PC-9 (cell line): Measurements from ENCODE around the gene C11orf21. TPM values are rescaled to one million over a fixed set of nuclear protein-coding genes. Genes with fewer than 3 reads are reported as not detected.

Experiments used
- BruUV-seq: library from RNA; stranded (reverse); fragments of 400-500 nt; replicated peaks from 2 replicates; lab custom pipeline; 2021; lab: Mats Ljungman, UMichigan
- CTCF ChIA-PET: fragments of 300-600 bp; sonication (Branson Sonifier 250); formaldehyde crosslinking; loops from one replicate; lab custom pipeline; 2022; ENCODE audit warnings: antibody characterized with exemption; lab: Charles Lee
- POLR2A ChIA-PET: fragments of 300-600 bp; sonication (Branson Sonifier 250); formaldehyde crosslinking; loops from one replicate; lab custom pipeline; 2022; ENCODE audit warnings: antibody characterized with exemption; ENCODE audit not compliant: unreplicated experiment; lab: Charles Lee
- DNase-seq, 2 experiments: peaks; one replicate each; pipeline versions ENCODE4 v3.0.0 to v3.0.0-alpha.2; 2015 to 2022; ENCODE audit warnings: mixed read lengths in 1 of 2
- H2AFZ ChIP-seq: fragments of 200-600 bp; sonication (generic); 2 replicates; pipeline ENCODE4 v1.8.1; 2017; ENCODE audit warnings: antibody characterized with exemption
- H3F3A ChIP-seq: fragments of 200-600 bp; sonication (generic); 2 replicates; pipeline ENCODE4 v1.8.1; 2017; ENCODE audit warnings: antibody characterized with exemption, mild to moderate bottlenecking, low read depth; ENCODE audit not compliant: insufficient read depth
- H3K27ac ChIP-seq: fragments of 200-600 bp; sonication (generic); 2 replicates; pipeline ENCODE4 v1.6.1; 2016; ENCODE audit warnings: mixed run types
- H3K27me3 ChIP-seq: fragments of 200-600 bp; sonication (generic); 2 replicates; pipeline ENCODE4 v1.6.1; 2016; ENCODE audit warnings: low read depth, mixed run types; ENCODE audit not compliant: insufficient read depth
- H3K36me3 ChIP-seq: fragments of 200-600 bp; sonication (generic); 2 replicates; pipeline ENCODE4 v1.6.1; 2016; ENCODE audit warnings: low read depth, mixed run types
- H3K4me1 ChIP-seq: fragments of 200-600 bp; sonication (generic); replicated peaks from 2 replicates; pipeline ENCODE4 v1.6.1; 2016; ENCODE audit warnings: mixed run types; ENCODE audit not compliant: insufficient read depth
- H3K4me2 ChIP-seq: fragments of 200-600 bp; sonication (generic); 2 replicates; pipeline ENCODE4 v1.6.1; 2017; ENCODE audit warnings: mixed run types
- H3K4me3 ChIP-seq: fragments of 200-600 bp; sonication (generic); 2 replicates; pipeline ENCODE4 v1.6.1; 2016; ENCODE audit warnings: mixed run types
- H3K79me2 ChIP-seq: fragments of 200-600 bp; sonication (generic); 2 replicates; pipeline ENCODE4 v1.6.1; 2017; ENCODE audit warnings: low read depth, mixed run types
- H3K9me2 ChIP-seq: fragments of 200-600 bp; sonication (generic); 2 replicates; pipeline ENCODE4 v1.8.1; 2017; ENCODE audit warnings: mild to moderate bottlenecking; ENCODE audit not compliant: insufficient read depth
- H3K9me3 ChIP-seq: fragments of 200-600 bp; sonication (generic); 2 replicates; pipeline ENCODE4 v1.8.1; 2016; ENCODE audit warnings: low read depth; ENCODE audit not compliant: insufficient read depth
- H4K20me1 ChIP-seq: fragments of 200-600 bp; sonication (generic); 2 replicates; pipeline ENCODE4 v1.8.1; 2017; ENCODE audit not compliant: insufficient read depth
- EZH2 ChIP-seq: fragments of 200-600 bp; sonication (generic); IDR thresholded peaks from 2 replicates; pipeline ENCODE4 v1.8.0; 2017; ENCODE audit warnings: antibody characterized with exemption, low read depth
- intact Hi-C: fragments of 100-400 bp; cut with micrococcal nuclease; formaldehyde crosslinking; loops from one replicate; pipeline ENCODE4 v1.10.0; 2022; ENCODE audit not compliant: unreplicated experiment
- total RNA-seq: library from RNA; stranded (reverse); gene quantifications from 2 replicates; pipeline ENCODE4 v1.2.3, GENCODE V29; 2021
- TF ChIP-seq, protein P1 (sequence below): fragments of 200-600 bp; sonication (generic); conservative IDR thresholded peaks from 2 replicates; pipeline ENCODE4 v1.6.1; 2017; ENCODE audit warnings: mixed run types, antibody characterized with exemption, mild to moderate bottlenecking, moderate library complexity

Gene C11orf21
- total RNA-seq, 1 experiment from 2014 or later, result not detected

DNA sequence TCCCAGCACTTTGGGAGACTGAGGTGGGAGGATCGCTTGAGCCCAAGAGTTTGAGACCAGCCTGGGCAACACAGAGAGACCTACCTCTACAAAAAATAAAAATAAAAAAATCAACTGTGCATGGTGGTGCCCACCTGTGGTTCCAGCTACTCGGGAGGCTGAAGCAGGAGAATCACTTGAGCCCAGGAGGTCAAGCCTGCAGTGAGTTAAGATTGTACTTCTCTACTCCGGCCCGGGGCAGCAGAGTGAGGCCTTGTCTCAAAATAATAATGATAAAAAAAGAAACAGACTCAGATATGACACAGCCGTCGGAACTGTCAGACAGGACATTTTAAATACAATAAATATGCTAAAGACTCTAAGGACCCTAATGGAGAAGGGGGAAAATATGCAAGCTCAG, 49.7 kb downstream of the C11orf21 start:
- Histone ChIP-seq H3F3A (peaks cover 4% of the 10 kb centered on the region; the same call in 1 of the 2 replicates), H3K79me2 (no peaks in the 10 kb centered on the region), H3K27ac (no peak overlapping the region), H4K20me1 (no peaks in the 10 kb centered on the region), H3K36me3 (no peaks in the 10 kb centered on the region), H3K27me3 (no peaks in the 10 kb centered on the region), H3K4me3 (no peak overlapping the region), H2AFZ (no peak overlapping the region), H3K4me1 (peaks cover 7% of the 10 kb centered on the region), H3K4me2 (no peak overlapping the region), H3K9me3 (no peaks in the 10 kb centered on the region), H3K9me2 (no peaks in the 10 kb centered on the region)
- POLR2A ChIA-PET, result no interaction called here
- intact Hi-C loops, result no loop called here
- CTCF ChIA-PET, result no interaction called here
- DNase-seq, result no peak
- TF ChIP-seq, protein P1, sequence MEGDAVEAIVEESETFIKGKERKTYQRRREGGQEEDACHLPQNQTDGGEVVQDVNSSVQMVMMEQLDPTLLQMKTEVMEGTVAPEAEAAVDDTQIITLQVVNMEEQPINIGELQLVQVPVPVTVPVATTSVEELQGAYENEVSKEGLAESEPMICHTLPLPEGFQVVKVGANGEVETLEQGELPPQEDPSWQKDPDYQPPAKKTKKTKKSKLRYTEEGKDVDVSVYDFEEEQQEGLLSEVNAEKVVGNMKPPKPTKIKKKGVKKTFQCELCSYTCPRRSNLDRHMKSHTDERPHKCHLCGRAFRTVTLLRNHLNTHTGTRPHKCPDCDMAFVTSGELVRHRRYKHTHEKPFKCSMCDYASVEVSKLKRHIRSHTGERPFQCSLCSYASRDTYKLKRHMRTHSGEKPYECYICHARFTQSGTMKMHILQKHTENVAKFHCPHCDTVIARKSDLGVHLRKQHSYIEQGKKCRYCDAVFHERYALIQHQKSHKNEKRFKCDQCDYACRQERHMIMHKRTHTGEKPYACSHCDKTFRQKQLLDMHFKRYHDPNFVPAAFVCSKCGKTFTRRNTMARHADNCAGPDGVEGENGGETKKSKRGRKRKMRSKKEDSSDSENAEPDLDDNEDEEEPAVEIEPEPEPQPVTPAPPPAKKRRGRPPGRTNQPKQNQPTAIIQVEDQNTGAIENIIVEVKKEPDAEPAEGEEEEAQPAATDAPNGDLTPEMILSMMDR, result no peak
- no peak for TF ChIP-seq EZH2
- BruUV-seq, result no TSS peak

GRCh38 chr11:2251138-2251537, 50.6 kb downstream of the C11orf21 start:
- Histone ChIP-seq H3F3A (no peaks in the 10 kb centered on the region), H4K20me1 (no peaks in the 10 kb centered on the region), H3K27ac (no peak overlapping the region), H3K4me3 (no peak overlapping the region), H3K27me3 (no peaks in the 10 kb centered on the region), H3K36me3 (no peaks in the 10 kb centered on the region), H3K9me2 (no peaks in the 10 kb centered on the region), H2AFZ (no peak overlapping the region), H3K4me1 (no peaks in the 10 kb centered on the region; the same call in 1 of the 2 replicates), H3K4me2 (no peak overlapping the region), H3K79me2 (no peaks in the 10 kb centered on the region), H3K9me3 (no peaks in the 10 kb centered on the region)
- CTCF ChIA-PET, result no interaction called here
- intact Hi-C loops, result no loop called here
- TF ChIP-seq, protein P1, result no peak
- no peak for TF ChIP-seq EZH2
- BruUV-seq, result no TSS peak
- POLR2A ChIA-PET, result no interaction called here
- DNase-seq, result no peak

- no peak overlapping the region for H3K4me2 ChIP-seq
- H3K79me2 ChIP-seq, result no peaks in the 10 kb centered on the region
- POLR2A ChIA-PET, result no interaction called here
- H3K27ac ChIP-seq, result no peak overlapping the region
- no peaks in the 10 kb centered on the region; the same call in 1 of the 2 replicates for H3K4me1 ChIP-seq
- H3K9me3 ChIP-seq, result no peaks in the 10 kb centered on the region
- no peak for DNase-seq
- H3K27me3 ChIP-seq, result no peaks in the 10 kb centered on the region
- no peaks in the 10 kb centered on the region for H3F3A ChIP-seq
- H2AFZ ChIP-seq, result no peak overlapping the region
- H4K20me1 ChIP-seq, result no peaks in the 10 kb centered on the region
- intact Hi-C loops, result no loop called here
- TF ChIP-seq, protein P1, result no peak
- TF ChIP-seq EZH2, result no peak
- H3K4me3 ChIP-seq, result no peak overlapping the region
- no peaks in the 10 kb centered on the region for H3K36me3 ChIP-seq
- no peaks in the 10 kb centered on the region for H3K9me2 ChIP-seq
- CTCF ChIA-PET, result no interaction called here
- no TSS peak for BruUV-seq
Measured at GRCh38 chr11:2250485-2250884, 51.2 kb downstream of the C11orf21 start.
